Cardiac fibroblast (primary cell): Measurements from ENCODE around the gene SH3TC1.

Experiments
- DNase-seq, 2 donors: peaks; one replicate each; pipeline versions ENCODE4 v3.0.0 to v3.0.0-alpha.2; 2010; ENCODE audit warnings: low read depth in 2 of 2
- H3K4me3 ChIP-seq, 2 donors: replicated peaks in 1 of 2; 1 replicate in 1 of 2; 2 replicates in 1 of 2; pipeline ENCODE4 v1.5.1; 2011; ENCODE audit warnings: low read depth in 2 of 2, low read length in 2 of 2, mild to moderate bottlenecking in 2 of 2, moderate library complexity in 1 of 2
- CTCF ChIP-seq: IDR thresholded peaks from one replicate; pipeline ENCODE4 v1.5.1; 2011; ENCODE audit warnings: low read depth, mild to moderate bottlenecking, low read length, inconsistent platforms

SH3TC1 gene

GRCh38 chr4:8198906-8199593 lies at the start of gene SH3TC1:
SH3TC1 (plus strand) TSS chr4:8199290; CDS start chr4:8205195, 5,905 bp downstream.
- peak; percentile 85 to 91 for DNase-seq
- peak within 1 kb of the TSS; percentile 18 to 60 for H3K4me3 ChIP-seq
- TF ChIP-seq CTCF = no peak

GRCh38 chr4:8149664-8150063 lies 49.4 kb upstream of the SH3TC1 start:
- no peak for DNase-seq
- H3K4me3 ChIP-seq = no peak overlapping the region
- TF ChIP-seq CTCF = no peak

GRCh38 chr4:8150152-8151090 lies 48.7 kb upstream of the SH3TC1 start:
- TF ChIP-seq CTCF = no peak
- no peak for DNase-seq

GRCh38 chr4:8151165-8151650 lies 47.9 kb upstream of the SH3TC1 start:
- TF ChIP-seq CTCF = no peak
- no peak overlapping the region for H3K4me3 ChIP-seq
- DNase-seq = no peak

More at GRCh38 chr4:8150152-8151090, 48.7 kb upstream of the SH3TC1 start:
- no peak overlapping the region for H3K4me3 ChIP-seq

GRCh38 chr4:8152090-8152864 lies 46.8 kb upstream of the SH3TC1 start:
- DNase-seq = no peak
- H3K4me3 ChIP-seq = no peak overlapping the region
- no peak for TF ChIP-seq CTCF

- DNase-seq = no peak
- no peak overlapping the region for H3K4me3 ChIP-seq
- no peak for TF ChIP-seq CTCF
These were observed 46.2 kb upstream of the SH3TC1 start for GRCh38 chr4:8152865-8153257.
